Activated naive CD8-positive, alpha-beta T cell treated with anti-CD3 and anti-CD28 coated beads, Interleukin-2, amount 50 U/mL, for 16 hours (primary cell): ENCODE data around the gene CD38.

Source experiments
- DNase-seq: peaks from one replicate; pipeline ENCODE4 v3.0.0-alpha.2; 2020; ENCODE audit warnings: low read depth, low spot score

The CD38 gene

DNA sequence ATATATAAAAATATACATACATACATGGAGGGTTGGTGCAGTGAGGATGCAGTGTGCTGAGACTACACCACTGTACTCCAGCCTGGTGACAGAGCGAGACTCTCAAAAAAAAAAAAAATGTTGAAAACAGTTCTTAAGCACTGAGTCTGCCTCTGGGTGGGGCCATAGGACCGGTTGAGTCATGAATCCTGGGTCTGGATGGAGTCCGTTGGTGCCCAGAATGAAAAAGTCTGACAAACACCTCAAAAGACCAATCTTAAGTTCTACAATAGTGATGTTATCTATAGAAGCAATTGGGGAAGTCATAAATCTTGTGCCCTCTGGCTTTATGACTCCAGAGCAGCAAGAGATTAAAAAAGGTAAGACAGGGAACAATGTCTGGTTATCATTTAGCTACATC, 90.0 kb downstream of the CD38 start:
- DNase-seq: no peak

DNA sequence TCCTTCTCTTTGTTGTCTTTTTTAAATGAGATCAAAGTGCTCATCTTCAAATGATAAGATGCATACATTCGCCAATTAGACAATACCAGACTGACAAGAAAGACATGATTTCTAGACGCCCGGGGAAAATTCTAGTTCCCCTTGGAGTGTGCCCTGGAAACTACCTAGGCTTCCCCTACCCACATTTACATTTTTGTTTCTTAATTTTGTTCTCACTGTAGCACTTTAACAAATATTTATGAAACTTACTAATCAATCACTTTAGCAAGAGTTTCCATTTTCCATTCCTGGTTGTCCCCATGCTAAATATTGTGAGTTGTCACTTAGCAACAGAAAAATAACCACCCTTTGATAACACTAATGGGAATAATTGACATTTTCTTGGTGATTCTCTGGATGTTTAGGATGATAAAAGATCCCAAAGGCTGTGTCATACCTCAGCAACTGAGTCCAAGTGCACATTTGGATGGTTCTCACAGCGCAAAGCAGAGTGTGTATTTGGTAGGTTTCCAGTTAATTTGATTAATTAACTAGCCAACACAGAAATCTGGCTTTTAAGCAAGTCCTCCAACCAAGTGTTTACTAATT, 90.8 kb downstream of the CD38 start:
- DNase-seq: no peak

DNA sequence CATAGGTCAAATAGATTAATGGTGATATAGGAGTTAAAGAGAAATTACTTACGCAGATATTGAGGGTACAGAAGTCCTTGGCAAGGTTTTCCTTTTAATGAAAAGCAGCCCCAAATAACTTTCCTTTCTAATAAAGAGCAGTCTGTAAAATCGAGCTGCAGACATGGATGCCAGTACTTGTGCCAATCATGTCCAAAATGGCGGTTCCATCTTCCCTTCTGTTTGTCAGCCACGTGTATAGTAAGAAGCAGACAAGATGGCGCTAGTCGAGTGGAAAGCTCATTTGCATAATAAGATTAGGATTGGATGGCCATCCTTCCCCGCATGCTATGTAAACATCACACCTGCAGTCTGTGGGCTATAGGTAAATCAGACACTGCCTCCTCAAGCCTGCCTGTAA, 92.0 kb downstream of the CD38 start:
- DNase-seq: no peak

DNA sequence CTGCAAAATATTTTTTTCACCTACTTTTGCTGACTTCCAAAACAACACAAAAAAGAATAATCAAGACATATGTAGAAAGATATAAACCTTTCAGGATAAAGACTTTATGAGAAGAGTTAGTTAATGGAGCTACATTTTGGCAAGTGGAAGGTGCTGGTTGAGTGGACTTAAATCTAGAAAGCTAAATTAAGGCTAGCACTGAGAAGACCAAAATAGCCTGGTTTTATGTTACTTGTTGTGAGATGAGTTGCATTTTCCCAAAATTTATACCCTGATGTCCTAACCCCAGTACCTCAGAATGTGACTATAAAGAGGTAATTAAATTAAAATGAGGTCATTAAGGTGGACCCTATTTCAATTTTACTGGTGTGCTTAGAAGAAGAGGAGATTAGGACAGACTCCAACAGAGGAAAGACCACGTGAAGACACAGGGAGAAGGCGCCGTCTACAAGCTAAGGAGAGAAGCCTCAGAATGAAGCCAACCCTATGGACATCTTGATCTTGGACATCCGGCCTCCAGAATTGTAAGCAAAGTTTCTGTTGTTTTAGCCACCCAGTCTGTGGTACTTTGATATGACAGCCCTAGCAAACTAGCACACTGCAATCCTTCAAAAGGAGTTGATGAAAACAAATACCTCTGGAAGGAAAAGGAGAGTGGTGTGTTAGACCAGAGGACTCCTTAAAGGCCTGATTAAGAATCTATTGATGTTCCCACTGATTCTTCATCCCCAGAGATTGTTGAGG, 93.0 kb downstream of the CD38 start:
- DNase-seq: no peak

DNA sequence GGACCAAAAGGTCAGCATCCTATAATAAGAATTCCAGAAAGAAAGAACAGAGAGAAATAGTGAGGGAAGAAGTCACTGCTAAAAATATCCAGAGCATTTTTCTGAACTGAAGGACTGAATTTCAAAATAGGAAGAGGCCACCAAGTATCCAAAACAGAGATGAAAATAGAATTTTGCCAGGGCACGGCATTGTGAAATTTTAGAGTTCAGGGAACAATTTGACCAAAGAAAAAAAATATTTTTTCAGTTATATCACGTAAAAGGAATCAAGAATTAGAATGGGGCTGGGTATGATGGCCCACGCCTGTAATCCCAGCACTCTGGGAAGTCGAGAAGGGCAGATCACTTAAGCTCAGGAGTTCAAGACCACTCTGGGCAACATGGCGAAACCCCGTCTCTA, 95.0 kb downstream of the CD38 start:
- DNase-seq: no peak

DNA sequence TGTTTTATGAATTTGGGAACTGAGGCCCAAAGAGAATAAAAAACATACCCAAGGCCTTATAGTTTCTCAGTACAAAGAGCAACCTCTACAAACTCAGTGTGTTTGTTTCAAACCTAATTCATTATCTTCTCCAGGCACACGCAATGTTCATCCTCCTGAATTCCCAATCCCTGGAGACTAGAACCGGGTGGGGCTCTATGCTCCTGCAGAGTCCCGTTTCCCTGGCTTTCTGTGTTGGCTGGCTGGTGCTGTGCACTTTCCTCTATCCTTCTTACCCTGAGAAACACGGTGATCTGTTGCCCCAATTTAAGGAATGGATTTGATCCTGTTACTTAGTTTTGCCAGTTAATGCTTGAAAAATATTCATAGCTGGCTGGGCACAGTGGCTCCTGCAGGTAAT, 96.5 kb downstream of the CD38 start:
- DNase-seq: no peak

DNA sequence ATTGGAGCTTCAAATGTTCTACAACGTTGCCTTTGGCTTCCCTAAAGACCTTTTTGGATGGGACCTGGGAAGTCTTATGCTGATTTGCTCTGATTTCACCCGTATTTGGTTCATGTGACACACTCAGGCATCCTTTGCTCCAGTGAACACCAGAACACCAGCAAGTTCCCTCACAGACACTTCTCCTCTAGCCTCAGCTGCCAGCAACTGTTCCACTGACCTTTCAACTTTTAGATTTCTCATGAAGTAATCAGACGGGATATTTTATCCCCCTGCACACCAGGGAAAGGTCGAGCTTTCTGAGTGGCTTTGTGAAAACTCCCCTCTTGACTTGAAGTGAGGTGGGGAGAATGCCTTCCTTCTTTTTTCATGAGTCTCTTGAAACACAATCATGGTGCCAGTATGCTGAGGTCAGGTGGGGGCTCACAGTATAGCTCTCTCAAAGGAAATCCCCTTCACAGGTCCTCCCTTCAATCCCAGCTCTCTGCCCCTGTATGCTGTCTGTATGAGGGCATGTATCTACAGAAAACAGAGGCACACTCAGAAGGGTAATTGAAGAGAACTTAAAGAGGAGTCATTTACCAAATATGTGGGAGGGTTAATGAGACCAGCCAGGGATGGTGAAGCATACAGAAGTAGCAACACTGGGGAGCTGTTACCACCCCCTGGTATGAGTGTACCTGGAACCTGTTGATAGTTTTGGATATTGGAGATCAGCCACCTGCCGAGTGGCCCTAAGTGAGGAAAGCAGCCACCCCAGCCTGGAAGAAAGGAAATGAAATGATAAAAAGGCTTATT, 97.7 kb downstream of the CD38 start:
- no peak for DNase-seq

DNA sequence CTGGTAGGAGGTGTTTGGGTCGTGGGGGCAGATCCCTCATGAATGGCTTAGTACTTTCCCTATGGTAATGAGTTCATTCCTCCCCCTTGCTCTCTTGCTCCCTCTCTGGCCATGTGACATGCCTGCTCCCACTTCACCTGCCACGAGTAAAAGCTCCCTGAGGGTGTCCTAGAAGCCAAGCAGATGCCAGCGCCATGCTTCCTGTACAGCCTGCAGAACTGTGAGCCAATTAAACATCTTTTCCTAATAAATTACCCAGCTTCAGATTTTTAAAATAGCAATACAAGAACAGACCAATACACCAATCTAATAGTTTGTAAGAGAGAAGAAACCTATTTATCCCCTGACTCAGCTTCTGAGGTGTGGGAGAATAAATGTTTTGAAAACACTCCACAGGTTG, 99.9 kb downstream of the CD38 start:
- no peak for DNase-seq

DNA sequence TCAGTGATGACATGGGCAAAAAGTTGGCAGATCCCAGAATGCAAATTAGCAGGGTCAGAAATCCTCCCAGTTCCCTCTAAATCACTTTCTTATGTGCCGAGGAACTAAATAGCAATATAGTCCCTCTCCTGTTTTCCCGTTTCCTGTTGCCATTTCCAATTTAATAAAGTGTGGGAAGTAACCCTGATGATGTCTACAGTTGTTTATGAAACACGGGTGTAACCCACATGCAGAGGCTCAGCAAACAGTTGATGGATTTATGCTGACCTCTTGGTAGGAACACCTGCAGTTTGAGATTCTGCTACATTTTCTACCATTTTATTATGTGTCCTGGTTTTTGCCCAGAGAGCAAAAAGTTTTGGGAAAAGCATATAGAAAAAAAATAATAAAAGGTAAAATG, 103.7 kb downstream of the CD38 start:
- no peak for DNase-seq

DNA sequence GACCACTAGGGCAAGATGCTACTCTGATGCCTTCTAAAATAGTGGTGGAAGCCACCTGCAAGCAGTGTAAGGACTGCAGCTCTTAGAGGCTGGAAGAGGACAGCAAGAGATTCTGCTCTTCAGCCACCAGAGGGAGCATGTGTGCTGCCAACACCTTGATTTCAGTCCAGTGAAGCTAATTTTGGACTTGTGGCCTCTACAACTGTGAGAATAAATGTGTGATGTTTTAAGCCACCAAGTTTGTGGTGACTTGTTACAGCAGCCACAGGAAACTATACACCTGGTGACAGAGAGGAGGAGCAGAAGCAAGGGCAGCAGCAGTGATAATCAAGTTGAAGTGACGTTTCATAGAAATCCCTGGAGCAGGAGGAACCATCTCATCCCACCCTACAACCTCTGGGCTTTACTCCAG, 104.6 kb downstream of the CD38 start:
- no peak for DNase-seq

DNA sequence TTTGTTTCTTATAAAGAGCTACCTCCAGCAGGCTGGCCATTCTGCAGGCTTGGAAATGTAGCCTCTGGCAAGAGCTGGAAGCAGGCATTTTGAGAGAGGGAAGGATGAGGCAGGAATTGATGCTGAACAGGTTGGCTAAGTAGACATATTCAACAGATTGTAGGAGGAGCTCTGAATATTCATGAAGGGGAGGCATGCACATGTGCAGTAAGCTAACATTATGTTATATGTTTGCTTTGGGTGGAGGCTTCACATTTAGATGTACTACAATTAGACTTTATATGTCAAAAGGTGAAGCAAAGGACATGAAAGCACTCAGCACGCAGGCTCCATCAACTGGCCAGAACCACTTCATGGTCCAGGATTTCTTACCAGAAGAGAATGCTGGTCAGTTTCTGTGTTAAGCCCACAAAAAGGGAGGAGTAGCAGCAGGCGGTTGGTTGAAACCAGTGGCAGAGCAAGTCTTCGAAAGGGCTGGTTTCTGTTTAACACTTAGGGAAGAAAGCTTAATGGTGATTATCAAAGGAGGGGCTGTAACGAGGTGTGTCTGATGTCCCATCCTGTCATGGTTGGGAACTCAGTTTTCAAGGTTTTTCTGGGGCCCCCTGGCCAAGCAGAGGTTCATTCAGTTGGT, 105.6 kb downstream of the CD38 start:
- DNase-seq: no peak

DNA sequence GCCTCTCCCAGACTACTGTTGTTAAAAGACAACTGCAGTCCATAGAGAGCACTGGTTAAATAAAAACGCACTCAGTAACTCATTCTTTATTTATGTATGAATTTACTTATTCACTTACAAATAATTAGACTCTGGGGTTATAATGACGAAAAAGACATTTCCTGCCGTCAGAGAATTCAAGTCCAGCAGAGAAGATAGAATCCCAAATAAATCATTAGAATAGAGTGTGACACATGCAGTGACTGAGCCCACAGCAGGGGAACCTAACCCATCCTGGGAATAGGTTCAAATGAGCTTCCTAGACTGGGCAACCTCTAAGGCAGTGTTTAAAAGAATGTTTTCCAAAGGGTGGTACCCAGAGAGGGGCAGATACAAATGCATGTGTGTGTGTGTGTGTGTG, 106.5 kb downstream of the CD38 start:
- DNase-seq: no peak

DNA sequence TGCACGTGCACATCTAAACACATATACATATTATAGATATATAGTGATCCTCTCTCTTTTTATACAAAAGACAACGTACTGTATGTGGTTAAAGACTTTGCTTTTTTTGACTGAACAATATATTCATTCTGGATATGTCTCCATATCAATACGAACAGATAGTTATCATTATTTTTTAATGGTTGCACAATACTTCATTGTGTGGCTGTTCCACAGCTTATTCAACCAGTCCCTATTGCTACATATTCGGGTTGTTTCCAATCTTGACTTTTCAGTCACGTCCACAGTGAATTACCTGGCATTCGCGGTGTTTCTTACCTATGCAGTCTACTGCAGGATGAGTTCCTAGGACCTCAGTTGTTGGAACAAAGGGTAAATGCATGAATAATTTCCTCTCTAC, 107.3 kb downstream of the CD38 start:
- no peak for DNase-seq

DNA sequence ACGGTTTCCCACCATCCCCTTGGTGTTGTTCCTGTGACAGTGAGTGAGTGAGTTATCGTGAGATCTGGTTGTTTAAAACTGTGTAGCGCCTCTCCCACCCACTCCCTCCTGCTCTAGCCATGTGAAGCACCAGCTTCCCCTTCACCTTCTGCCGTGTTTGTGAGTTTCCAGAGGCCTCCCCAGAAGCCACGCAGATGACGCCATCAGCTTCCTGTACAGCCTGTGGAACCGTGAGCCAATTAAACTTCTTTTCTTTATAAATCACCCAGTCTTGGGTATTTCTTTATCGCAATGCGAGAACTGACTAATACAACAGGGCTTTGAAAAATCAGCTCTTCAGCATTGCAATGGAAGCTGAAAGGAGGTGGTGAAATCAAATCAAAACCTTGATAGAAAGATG, 110.4 kb downstream of the CD38 start:
- DNase-seq: no peak

DNA sequence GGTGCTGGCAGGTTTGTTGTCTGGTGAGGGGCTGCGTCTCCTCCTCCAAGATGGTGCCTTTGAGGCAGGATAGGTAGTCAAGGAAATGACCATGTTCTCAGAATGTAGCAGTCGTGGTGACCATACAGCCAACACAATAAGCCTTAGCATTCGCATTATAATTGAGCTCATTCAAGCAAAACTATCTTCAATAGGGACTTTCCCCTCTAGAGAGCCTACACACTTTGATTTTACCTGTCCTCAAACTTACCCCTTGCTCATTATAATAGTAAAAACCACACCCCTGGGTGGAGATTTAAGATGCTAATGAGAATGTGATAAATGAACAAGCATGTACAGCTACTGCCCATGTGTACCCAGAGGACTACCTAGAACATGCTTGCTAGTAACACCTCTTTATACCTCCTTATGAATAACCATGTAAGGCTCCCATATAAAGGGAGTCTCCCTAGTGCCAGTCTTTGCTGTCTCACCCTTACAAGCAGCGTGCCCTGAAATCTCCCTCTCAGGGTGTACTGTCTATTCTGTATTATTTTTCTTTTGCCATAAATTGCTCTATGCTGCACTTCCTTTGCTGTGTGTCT, 112.2 kb downstream of the CD38 start:
- no peak for DNase-seq

DNA sequence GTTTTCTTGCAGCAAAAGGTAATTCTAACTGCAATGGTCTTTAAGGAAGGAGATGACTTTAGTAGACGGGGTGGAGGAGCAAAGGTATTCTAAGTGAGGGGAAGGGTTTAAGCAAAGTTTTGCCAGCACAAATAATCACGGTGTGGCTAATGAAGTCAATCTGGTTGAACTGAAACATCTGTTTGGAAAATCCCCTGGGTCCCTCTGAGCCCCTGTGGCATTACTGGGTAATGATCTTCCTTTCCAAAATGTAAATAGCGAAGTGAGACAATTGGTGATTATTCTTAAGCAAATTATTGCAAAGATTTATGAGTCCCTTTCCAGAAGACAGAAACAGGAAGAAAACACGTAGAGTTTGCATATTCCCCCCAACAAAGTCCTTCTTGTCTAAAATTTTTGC, 113.2 kb downstream of the CD38 start:
- no peak for DNase-seq

DNA sequence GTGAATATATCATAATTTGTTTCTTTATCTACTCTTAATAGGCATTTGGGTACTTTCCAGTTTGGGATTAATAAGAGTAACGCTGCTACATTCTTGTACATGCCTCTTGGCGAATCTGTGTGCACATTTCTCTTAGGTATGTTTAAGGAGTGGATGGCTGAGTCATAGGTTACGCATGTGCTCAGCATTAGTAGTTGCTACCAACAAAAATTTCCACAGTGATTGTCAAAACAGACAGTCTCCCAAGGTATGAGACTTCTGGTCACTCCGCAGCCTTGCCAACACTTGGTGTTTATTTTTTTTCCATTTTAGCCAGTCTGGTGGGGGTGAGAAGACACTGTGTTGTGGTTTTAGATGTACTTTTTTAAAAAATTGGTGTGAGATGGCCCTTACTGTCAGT, 115.8 kb downstream of the CD38 start:
- DNase-seq: no peak

DNA sequence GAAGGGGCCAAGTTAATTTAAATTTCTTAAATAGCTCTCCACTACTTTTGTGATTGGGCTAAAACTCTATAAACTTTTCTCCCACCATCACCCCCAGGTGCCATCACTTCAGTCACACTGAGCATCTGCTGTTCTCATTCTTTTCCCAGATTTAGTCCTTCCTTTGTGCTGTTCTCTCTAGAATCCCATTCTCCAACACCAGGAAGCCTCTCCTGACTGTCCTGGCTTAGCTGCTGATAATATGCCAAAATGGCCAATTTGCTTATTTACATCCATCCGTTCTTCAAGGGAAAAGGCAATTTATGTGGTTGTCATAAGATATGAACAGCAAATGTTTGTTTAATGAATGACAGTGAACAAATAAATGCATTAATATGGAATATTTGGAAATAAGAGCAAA, 116.3 kb downstream of the CD38 start:
- no peak for DNase-seq

DNA sequence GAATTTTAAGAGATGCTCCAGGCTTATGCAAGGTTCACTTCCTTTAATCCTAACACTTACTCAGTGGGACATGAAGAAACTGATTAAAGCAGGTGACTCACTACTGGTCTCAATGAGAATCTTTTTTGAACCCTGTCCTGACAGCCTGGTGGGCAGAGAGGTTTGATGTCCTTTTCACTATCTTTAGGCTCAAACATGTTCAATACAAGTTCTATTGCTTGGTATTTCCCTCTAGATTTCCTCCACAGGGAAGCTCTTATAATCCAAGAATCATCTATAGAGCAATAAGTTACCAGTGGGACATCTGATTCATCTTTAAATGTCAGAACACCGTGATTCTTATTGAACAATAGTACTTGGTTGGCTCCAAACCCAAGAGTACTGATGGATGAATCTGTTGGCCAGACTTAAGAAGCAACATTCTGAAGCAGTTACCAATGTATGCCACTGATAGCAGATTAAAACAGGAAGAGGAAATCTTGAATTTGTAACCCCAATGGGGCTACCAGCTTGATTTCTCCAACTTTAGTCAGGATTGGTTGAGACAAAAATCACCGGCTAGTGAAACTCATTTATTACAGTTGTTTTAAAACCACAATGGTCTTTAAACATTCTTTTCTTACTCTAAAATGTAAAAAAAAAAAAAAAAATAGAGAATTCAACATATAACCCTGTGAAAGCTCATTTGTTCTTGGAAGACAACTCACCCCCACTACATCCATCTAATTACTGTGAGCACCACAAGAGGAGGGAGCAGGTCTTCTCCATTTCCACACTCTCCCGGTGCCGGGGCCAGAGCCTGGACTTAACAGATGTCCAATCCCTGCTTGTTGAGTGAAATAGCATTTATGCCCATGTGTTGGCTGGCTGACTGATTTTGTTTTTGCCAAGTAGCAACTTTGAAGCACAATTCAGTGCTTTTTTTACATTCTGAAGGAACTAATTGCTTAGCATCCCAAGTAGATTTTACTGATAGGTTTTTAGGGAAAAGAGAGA, 117.1 kb downstream of the CD38 start:
- no peak for DNase-seq

DNA sequence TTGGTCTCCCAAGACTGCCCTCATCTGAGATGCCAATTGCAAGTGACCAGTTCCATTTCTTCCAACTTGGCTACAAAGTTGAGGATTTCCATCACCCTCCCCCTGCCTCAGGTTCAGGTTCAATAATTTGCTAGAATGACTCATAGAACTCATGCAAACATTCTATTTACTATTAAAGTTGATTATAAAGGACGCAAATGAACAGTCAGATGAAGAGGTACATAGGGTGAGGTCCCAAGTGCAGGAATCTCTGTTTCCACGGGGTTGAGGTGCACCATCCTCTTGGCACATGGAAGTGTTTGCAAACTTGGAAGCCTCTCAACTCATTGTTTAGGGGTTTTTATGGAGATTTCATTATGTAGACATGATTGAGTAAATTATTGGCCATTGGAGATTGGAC, 119.4 kb downstream of the CD38 start:
- DNase-seq: no peak

DNA sequence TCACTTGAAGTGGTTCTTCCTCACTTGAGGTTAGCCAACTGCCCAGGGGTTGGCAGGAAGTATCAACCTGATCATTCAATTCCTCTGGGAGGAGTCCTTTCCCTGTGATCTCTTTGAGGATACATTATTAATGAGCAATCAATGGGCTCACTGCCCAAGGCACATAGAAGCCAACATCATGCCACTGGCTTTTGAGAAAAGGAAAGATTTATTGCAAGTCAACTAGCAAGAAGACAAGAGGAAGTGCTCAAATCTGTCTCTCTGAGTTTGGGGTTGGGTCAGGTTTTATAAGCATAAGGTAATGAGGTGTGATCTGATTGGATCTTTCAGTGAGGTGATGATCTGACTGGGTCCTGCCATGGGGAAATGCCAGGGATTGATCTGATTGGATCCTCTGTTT, 120.8 kb downstream of the CD38 start:
- no peak for DNase-seq
